Measurements from ENCODE around the gene ZNFX1. TPM values are rescaled to one million over a fixed set of nuclear protein-coding genes. Genes with fewer than 3 reads are reported as not detected.
A peak's percentile ranks its signal among the peaks of the same experiment; 100 is the strongest.
"Not testable (repeated sequence)": the region's sequence is repeated elsewhere in the genome, so short reads cannot be mapped to it uniquely, and the experiment has no call there.

ZNFX1 gene
- total RNA-seq (2014; rRNA removed; shearing (Covaris generic); ENCODE audit: low replicate concordance), result 29.6 and 34.3 TPM in 2 replicates

GRCh38 chr20:49278036-49278817 lies at the start of gene ZNFX1:
Gene ZNFX1, minus strand, starts transcription at chr20:49278057. Its CDS starts 2,218 bp downstream, at chr20:49275839.
- DNase-seq, result peak; percentile 99
- Histone ChIP-seq H3K27me3 (no peaks in the 10 kb centered on the region), H3K4me3 (peak within 1 kb of the TSS; percentile 98), H3K9me3 (0 out of 2 replicates have a peak, but pooled peaks cover 3% of the 10 kb centered on the region), H3K36me3 (peaks cover 80% of the 10 kb centered on the region)

GRCh38 chr20:49326026-49326425 lies 48.2 kb upstream of the ZNFX1 start:
- no peak overlapping the region for H3K4me3 ChIP-seq
- no peaks in the 10 kb centered on the region; the same call in 1 of the 2 replicates for H3K9me3 ChIP-seq
- H3K36me3 ChIP-seq, result no peaks in the 10 kb centered on the region
- peak; percentile 79 for DNase-seq
- no peaks in the 10 kb centered on the region for H3K27me3 ChIP-seq

GRCh38 chr20:49324306-49324705 lies 46.4 kb upstream of the ZNFX1 start:
- Histone ChIP-seq H3K27me3 (peaks cover 1% of the 10 kb centered on the region), H3K4me3 (no peak overlapping the region), H3K36me3 (no peaks in the 10 kb centered on the region), H3K9me3 (no peaks in the 10 kb centered on the region)
- DNase-seq, result no peak

- Histone ChIP-seq H3K36me3 (no peaks in the 10 kb centered on the region), H3K4me3 (no peak overlapping the region), H3K27me3 (peaks cover 7% of the 10 kb centered on the region), H3K9me3 (no peaks in the 10 kb centered on the region)
- peak; percentile 61 for DNase-seq
Measured at GRCh38 chr20:49323622-49324238, 45.9 kb upstream of the ZNFX1 start.

GRCh38 chr20:49320460-49320859 lies 42.6 kb upstream of the ZNFX1 start:
- peak; percentile 62 for DNase-seq
- peaks cover 36% of the 10 kb centered on the region for H3K27me3 ChIP-seq
- no peak overlapping the region for H3K4me3 ChIP-seq
- H3K36me3 ChIP-seq, result no peaks in the 10 kb centered on the region
- H3K9me3 ChIP-seq, result no peaks in the 10 kb centered on the region

- DNase-seq, result no peak
- no peaks in the 10 kb centered on the region for H3K9me3 ChIP-seq
- H3K27me3 ChIP-seq, result peaks cover 36% of the 10 kb centered on the region
- H3K36me3 ChIP-seq, result no peaks in the 10 kb centered on the region
- H3K4me3 ChIP-seq, result no peak overlapping the region
Measured at GRCh38 chr20:49319208-49319809, 41.5 kb upstream of the ZNFX1 start.

GRCh38 chr20:49318430-49319207 lies 40.8 kb upstream of the ZNFX1 start:
- no peak for DNase-seq
- no peaks in the 10 kb centered on the region for H3K9me3 ChIP-seq
- peak overlapping the region; percentile 23 for H3K4me3 ChIP-seq
- peaks cover 36% of the 10 kb centered on the region for H3K27me3 ChIP-seq
- no peaks in the 10 kb centered on the region for H3K36me3 ChIP-seq

- Histone ChIP-seq H3K4me3 (no peak overlapping the region), H3K9me3 (no peaks in the 10 kb centered on the region), H3K36me3 (no peaks in the 10 kb centered on the region), H3K27me3 (peaks cover 36% of the 10 kb centered on the region)
- no peak for DNase-seq
Measured at GRCh38 chr20:49318091-49318429, 40.2 kb upstream of the ZNFX1 start.

- DNase-seq, result no peak
- Histone ChIP-seq H3K4me3 (no peak overlapping the region), H3K36me3 (no peaks in the 10 kb centered on the region), H3K27me3 (peaks cover 36% of the 10 kb centered on the region), H3K9me3 (no peaks in the 10 kb centered on the region)
Measured at GRCh38 chr20:49316704-49317103, 38.8 kb upstream of the ZNFX1 start.

GRCh38 chr20:49315580-49315979 lies 37.7 kb upstream of the ZNFX1 start:
- DNase-seq, result no peak
- Histone ChIP-seq H3K4me3 (no peak overlapping the region), H3K36me3 (no peaks in the 10 kb centered on the region), H3K27me3 (peaks cover 36% of the 10 kb centered on the region), H3K9me3 (0 out of 2 replicates have a peak, but pooled peaks cover under 1% of the 10 kb centered on the region)

- H3K9me3 ChIP-seq, H3K4me3 ChIP-seq, H3K36me3 ChIP-seq, DNase-seq: not testable (repeated sequence)
- peaks cover 32% of the 10 kb centered on the region for H3K27me3 ChIP-seq
Measured at GRCh38 chr20:49314052-49314451, 36.2 kb upstream of the ZNFX1 start.

- peaks cover 25% of the 10 kb centered on the region for H3K27me3 ChIP-seq
- H3K4me3 ChIP-seq, result no peak overlapping the region
- 0 out of 2 replicates have a peak, but pooled peaks cover 3% of the 10 kb centered on the region for H3K9me3 ChIP-seq
- no peaks in the 10 kb centered on the region for H3K36me3 ChIP-seq
- DNase-seq, result no peak
Measured at GRCh38 chr20:49313283-49313682, 35.4 kb upstream of the ZNFX1 start.

GRCh38 chr20:49312661-49313060 lies 34.8 kb upstream of the ZNFX1 start:
- no peak for DNase-seq
- no peaks in the 10 kb centered on the region for H3K36me3 ChIP-seq
- 0 out of 2 replicates have a peak, but pooled peaks cover 3% of the 10 kb centered on the region for H3K9me3 ChIP-seq
- peaks cover 18% of the 10 kb centered on the region for H3K27me3 ChIP-seq
- H3K4me3 ChIP-seq, result no peak overlapping the region

GRCh38 chr20:49310705-49311104 lies 32.8 kb upstream of the ZNFX1 start:
- no peak for DNase-seq
- Histone ChIP-seq H3K9me3 (0 out of 2 replicates have a peak, but pooled peaks cover 3% of the 10 kb centered on the region), H3K4me3 (no peak overlapping the region), H3K27me3 (peaks cover 2% of the 10 kb centered on the region), H3K36me3 (no peaks in the 10 kb centered on the region)

GRCh38 chr20:49308875-49309274 lies 31.0 kb upstream of the ZNFX1 start:
- Histone ChIP-seq H3K36me3 (no peaks in the 10 kb centered on the region), H3K4me3 (no peak overlapping the region), H3K27me3 (no peaks in the 10 kb centered on the region), H3K9me3 (0 out of 2 replicates have a peak, but pooled peaks cover 3% of the 10 kb centered on the region)
- no peak for DNase-seq

GRCh38 chr20:49306903-49307620 lies 29.2 kb upstream of the ZNFX1 start:
- Histone ChIP-seq H3K36me3 (peaks cover 3% of the 10 kb centered on the region; the same call in 1 of the 2 replicates), H3K9me3 (0 out of 2 replicates have a peak, but pooled peaks cover 3% of the 10 kb centered on the region), H3K27me3 (no peaks in the 10 kb centered on the region), H3K4me3 (no peak overlapping the region)
- no peak for DNase-seq

Data from MG63 (cell line).